ENCODE measurements around the gene LMX1B. TPM values are rescaled to one million over a fixed set of nuclear protein-coding genes. Genes with fewer than 3 reads are reported as not detected.

Gene LMX1B
- polyA plus RNA-seq, 1 donor: 0.80 TPM

DNA sequence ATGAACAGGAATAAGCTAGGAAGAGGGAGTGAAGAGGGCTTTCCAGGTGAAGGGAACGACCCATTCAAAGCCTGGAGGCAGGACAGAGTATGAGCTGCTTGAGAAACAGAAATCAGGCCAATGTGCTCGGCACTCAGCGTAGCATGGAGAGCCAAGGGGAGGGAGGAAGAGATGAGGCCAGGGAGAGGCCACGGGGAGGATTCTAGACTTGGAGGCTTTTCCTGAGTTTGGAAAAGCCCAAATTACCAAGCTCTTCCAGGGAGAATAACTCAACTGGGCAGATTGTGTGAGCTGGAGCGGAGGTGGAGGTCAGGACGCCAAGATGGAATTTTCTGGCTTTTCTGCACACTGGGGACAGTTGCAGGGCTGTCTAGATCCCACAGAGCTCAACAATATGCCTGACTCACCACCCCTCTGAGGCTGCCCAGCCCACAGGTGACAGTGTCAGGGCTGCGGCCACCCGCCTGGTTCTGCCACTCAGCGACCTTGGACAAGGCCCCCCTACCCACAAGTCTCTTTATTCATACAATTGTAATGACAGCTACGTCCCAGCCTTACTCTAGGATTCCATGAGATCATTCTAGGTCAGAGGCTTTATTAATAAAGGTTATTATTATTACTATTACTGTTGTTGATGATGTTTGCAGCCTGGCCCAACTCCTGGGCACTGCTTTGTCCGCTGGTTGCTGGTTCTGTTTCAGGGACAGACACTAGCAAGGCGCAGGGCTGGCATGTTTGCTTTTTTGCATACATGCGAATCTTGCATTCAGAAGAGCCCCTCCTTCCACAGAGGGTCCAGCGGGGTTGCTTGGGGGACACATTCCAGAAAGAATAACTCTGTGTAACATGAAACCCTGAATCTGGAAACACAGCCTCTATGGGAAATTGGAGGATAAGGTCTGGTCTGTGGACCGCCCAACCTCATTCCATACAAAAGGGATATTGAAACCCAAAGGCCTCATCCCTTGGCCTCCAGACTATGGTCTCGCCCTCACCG is 9.4 kb upstream of the LMX1B start:
- peak; percentile 52 for DNase-seq (ENCODE audit: low read depth)

DNA sequence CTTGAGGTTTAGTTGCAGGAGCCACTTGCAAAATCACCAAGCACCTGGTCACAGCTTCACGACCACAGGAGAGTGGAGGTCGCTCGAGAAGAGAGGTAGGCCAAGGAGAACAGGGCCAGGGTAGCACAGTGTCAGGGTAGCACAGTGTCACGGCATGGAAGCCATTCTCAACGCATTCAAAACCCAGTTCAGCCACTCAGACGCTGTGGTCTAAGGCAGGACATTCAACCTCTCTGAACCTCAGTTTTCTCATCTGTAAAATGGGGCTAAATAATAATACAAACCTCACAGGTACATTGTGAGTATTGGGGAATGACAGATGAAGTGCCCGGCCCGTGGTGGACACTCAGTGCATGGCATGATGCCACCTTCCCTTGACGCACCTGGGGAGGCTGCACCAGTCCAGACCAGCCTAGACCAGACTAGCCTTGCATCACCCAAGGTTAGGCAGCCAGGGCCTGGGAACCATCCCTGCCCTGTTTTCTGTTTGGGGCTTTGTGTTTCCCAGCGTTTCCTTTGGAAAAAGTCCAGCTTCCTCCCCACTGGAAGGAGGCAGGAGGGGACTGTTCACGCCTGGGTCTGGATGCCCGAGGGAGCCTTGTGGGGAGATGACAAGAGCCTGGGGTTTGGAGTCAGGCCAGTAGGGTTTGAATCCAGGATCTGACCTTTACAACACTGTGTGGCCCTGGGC is 7.8 kb upstream of the LMX1B start:
- no peak for DNase-seq (ENCODE audit: low read depth)

DNA sequence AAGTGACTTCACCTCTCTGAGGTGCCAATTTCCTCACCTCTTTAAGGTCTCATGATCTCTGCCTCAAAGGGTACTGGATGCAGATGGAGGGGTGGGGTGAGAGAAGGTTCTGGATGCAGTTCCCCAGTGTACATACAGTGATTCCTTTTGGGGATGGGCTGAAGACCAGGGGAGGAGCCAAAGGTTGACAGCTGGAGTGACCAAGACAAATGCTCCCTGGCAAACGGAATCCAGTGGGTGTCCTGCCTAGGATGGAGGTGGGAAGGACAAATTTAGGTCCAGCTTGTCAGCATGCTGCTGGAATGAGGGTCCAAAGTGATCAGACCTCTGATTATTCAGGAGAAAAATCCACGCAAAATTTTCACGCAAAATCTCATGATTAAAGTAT is 7.3 kb upstream of the LMX1B start:
- no peak for DNase-seq (ENCODE audit: low read depth)

DNA sequence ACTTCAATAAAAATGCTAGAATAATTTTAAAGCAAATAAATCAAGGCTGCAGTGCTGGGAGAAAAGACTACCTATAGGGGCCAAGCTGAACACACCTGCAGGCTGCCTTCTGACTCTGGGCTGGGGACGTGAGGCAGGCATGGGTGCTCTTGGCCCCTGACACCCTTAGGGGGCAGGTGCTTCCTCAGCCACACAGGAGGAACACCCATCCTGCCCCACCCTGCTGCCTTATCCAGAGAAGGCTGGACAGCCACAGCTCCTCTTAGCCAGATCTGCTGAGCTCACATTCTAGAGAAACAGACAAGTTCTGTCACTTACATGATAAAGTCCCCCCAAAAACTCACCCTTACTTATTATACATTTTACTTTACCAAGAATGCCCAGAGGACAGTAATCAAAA is 6.6 kb upstream of the LMX1B start:
- no peak for DNase-seq (ENCODE audit: low read depth)

DNA sequence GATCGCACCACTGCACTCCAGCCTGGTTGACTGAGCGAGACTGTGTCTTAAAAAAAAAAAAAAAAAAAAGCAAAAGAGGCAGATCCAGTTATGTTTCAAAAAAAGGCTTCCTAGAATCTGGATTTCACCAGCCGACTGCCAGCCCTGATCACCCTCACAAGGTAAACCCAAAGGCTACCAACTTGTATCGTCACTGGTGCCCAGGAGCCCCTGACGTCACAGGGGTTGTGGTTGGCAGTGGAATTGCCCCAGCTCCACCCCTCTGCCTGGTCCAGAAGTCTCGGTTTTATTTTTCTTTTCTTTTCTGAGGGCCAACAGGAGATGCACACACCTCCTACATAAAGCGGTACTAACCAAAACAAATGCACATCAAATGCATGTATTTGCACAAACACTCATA is 6.0 kb upstream of the LMX1B start:
- no peak for DNase-seq (ENCODE audit: low read depth)

DNA sequence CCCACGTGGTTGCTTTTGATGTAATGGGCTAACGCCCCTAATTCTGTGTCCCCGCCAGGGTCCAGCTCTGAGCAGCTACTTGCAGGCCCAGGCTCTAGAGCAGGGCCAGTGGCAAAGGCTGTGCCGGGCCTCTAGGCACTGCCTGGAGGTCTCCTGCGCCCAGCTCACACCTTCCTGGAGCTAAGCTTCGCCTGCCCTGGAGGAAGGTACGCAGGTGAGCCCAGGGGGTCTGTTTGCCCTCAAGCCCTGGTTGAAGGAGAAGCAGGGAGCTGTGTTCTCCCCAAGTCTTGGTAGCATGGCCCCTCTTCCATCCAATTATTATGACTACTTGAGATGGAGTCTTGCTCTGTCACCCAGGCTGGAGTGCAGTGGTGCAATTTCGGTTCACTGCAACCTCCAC is 5.2 kb upstream of the LMX1B start:
- no peak for DNase-seq (ENCODE audit: low read depth)

DNA sequence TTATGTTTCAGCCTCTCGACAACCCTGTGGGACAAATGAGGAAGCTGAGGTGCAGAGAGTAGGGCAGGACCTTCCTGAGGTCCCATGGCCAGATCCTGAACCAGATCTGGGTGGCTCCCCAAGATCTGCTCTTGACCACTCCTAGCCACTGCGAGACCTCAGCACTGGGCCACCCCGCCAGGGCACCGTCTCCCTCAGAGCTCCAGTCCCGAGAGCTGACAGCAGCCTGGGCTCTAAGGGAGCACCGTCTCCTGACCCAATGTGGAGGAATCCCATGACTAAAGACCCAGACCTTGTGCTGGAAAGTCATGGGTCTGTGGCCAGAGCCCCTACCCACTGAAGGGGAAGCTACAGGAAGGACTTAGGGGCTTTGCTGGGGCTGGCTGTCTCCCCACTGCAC is 4.5 kb upstream of the LMX1B start:
- no peak for DNase-seq (ENCODE audit: low read depth)

DNA sequence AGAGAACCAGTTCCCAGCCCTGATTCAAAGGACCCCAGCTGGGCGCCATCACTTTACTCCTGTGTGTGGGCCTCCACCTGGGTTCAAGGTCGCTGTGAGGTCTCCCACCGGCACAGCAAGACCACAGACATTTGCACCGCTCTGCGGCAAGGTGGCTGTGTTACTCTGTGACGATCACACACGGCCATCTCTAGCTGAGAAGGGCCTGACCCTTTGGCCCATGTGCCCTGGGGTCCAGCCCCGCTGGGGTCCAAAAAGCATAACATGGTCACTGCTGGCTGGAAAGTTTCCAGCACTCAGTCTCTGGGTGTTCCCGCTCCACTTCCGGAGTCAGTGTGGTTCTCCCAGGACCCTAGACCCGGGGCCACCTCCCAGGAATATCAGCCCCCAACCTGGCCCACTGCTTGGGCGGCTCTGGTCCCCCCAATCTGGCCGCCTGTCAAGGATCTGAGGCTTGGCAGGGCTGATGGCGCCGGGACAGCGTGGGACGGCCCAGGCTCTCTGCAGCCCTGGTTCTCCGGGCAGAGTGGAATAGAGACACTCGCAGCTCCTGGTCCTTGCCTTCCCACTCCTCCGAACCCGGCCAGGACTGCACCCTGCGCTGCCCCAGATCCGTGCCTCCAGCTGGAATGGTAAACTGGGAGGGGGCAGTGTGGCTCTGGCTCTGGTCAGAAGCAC is 3.9 kb upstream of the LMX1B start:
- no peak for DNase-seq (ENCODE audit: low read depth)

DNA sequence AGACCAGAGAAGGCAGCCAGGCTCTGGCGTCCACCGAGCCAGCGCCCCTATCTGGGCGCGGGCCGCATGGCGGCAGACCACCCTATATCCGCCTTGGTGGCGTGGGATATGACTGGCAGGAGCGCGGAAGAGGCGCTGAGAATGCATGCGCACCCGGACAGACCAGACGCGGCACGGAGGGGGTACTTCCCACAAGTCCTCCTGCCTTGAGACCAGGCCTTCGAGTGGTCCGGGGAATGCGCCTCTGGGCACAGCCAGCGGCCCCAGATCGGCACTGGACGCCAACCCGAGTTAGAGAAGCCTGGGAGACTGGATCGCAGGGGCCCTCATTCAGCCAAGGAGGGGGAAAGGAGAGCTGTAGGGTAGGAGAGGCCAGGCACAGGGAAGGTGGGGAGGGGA is 2.5 kb upstream of the LMX1B start:
- DNase-seq (ENCODE audit: low read depth): no peak

DNA sequence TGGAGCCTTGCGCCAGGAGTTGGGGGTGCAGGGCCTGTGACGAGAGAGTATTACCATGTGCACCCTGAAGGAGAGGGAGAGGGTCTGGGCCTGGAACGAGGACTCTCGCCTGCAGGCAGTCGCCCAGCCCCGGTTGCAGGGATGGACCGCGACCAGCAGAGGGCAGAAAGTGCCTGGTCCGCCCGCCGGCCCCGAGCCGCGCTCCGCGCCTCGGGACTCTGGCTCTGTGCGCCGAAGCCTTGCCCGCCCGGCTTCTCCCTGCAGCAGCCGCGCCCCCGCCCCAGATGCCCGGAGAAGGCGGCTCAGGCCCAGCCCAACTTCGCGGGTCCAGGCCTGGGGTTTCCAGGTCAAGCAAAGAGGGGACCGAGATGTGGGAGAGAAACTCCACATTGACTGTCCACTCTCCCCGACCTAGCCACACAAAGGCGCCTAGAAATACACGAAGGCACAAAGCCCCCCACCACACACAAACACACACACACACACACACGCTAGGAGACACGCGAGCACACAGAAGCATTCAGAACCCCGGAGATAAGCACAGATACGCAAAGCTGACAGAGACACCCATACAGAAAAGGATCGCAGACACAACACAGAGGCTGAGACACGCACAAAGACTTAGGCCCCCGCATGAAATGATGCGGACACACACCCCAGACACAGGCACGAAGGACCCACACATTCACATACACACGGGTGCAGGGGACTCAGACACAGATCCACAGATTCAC is 2.0 kb upstream of the LMX1B start:
- DNase-seq (ENCODE audit: low read depth): no peak

DNA sequence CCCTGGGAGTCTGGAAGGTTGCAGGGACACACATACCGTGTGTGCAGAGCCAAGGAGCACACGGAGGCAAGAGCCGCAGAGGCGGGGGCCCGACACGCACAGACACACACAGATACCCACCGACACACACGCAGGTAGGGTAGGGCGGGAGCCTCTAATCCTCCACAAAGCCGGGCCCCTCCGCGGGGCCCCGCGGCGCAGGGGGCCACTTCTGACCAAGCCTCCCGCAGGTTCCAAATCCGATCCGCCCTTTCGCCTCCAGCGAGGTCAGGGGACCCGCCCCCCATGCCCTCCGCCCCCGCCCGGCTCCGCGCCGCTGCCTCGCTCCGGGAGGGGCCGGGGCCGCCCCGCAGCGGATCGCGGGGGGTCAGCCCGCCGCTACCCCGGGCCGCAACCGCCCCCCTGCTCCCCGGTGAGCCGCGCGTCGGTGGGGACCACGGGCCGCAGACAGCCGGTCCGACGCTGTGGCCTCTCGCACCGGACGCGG is 1.4 kb upstream of the LMX1B start:
- DNase-seq (ENCODE audit: low read depth): no peak

DNA sequence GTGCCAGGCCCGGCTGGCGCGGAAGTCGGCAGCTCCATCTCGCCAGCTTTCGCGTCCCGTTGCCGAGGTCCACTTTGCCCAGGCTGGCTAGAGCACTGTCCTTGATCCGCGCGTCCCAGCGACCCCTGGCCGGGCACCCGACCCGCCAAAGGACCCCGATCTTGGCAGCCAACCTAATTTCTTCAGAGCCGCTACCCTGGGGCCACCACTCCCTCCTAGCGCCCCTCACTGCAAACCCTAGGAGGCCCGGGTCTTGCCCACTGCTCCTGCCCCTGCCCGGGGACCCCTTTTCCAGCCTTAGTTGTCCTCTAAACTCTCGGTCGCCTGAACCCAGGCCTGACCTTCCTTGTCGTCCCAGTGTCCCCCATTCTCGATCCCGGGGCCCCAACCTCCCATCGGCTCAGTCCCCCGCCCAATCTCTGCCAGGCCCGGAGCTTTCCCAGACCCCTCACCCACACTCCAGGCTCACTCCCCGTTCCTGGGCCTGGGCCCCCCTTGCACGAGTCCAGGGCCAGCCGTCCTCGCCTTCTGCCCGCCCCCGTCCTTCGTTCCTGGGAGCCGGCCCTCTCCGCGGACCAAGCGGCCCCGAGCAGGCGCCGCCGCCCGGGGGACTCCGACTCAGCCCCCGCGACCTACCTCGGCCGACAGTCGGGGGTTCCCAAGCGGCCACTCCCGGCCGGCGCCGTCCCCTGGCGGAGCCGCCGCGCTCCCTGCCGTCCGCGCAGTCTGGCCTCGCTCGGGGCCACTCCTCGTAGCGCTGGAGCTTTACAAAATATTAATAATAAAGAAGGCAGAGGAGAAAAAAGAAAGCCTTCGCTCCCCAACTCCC is 701 bp upstream of the LMX1B start:
- no peak for DNase-seq (ENCODE audit: low read depth)

DNA sequence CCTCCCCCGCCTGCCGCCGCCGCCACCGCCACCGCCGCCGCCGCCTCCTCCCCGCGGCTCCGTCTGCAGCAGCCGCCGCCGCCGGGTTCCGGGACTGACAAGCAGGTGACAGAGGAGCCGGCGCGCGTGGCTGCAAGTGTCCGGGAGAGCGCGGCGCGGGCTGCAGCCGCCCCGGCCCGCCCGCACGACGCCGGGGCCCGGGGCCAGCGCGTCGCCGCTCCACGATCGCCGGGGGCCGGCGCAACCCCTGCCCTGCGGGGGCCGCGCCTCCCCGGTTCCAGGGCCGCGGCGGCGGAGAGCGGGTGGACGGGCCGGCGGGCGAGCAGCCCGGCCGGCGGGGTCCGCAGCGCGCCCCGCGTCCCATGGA is 343 bp downstream of the LMX1B start:
- DNase-seq (ENCODE audit: low read depth): no peak

DNA sequence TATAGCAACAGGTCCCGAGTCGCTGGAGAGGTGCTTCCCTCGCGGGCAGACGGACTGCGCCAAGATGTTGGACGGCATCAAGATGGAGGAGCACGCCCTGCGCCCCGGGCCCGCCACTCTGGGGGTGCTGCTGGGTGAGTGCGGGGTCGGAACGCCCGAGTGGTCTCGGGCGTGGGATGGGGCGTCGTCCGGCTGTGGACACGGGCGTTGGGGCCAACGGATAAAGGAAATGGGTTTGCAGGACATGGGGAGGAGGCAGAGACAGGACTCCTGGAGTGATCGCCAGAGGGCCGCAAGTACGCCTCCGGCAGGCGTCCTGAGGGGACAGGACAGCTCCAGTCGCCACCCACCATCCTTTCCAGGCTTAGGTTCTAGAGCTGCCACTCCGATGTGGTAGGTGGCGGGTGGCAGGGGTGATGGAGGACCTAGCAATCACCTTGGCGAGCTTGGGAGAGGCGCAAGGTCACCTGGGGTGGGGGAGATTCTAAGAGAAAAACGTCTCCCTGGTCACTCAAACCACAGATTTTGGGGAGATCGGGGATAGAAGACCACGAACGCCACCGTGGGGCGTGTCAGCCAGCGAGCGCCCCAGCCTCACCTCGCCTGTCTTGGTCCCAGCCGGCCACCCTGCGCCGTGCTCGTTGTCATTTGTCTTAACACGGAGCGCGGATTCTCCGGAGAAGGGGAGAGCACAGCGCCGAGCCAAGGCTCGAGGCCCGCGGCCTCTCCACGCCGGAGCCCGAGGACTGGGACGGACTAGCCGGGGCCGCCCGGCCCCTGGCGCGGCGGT is 922 bp downstream of the LMX1B start:
- no peak for DNase-seq (ENCODE audit: low read depth)

DNA sequence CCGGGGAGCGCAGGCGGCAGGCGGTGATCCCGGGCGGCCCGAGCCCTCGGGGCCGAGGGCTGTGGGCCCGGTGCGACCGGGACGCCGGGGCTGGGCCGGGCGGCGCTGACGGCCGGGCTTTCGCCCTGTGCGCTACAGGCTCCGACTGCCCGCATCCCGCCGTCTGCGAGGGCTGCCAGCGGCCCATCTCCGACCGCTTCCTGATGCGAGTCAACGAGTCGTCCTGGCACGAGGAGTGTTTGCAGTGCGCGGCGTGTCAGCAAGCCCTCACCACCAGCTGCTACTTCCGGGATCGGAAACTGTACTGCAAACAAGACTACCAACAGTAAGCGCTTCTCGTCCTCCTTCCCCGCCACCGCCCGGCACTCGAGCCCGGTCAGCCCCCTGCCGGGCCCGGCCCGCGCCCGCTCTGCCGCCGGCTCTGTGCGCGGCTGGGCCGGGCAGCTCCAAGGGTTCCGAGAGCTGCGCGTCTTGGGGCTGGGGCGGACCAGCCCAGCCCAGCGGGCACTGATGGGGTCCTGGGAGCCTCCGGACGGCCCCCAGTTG is 1.6 kb downstream of the LMX1B start:
- no peak for DNase-seq (ENCODE audit: low read depth)

DNA sequence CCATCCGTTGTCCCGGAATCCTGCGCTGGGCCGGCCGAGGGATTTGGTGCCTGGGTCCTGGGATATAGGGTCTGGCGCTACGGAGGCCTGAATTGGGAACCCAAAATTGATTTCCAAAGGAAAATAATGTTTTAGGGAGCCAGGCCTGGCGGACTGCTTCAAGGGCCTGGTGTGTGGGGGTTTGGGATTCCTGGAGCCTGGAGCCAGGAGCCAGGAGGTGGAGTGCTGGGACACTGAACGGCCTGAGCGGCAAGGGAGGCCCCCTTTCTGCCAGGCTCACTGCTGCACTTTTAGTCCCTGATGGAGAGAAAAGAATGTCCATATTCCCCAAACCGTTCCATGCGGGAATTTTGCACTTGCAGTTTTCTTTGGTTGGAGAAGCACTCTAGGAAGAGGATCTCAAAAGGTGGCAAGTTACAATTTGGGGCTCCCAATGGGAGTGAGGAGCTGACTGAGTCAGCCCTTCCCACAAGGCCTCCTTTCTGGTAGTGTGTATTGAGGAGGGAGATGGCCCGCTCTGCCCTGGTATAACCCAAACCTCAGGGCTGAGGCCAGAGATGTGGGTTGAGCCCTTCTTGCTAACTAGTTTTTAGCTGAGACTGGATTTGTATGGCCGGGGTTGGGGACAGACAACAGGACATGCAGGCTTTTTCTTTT is 2.2 kb downstream of the LMX1B start:
- no peak for DNase-seq (ENCODE audit: low read depth)

DNA sequence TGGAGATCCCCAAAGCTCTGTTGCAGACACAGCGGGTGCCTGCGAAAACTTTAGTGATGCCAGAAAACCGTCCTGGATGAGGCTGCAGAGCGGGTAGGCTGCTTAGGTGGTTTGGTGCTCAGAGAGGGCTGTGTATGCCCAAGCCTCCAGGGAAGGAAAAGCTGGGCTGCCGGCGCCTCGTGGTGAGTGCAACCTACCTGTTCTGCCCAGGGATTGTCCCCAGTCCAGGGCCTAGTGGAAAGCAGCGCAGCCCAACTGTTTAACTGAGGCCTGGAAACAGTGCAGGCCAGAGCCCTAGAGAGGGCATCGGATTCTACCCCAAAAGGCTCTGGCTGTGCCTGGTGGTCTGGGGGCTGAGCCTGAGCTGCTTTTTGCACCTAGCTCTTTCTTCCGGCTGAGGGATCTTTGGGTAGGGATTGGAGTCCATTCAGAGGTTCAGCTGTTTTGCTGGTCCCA is 2.8 kb downstream of the LMX1B start:
- DNase-seq (ENCODE audit: low read depth): no peak

DNA sequence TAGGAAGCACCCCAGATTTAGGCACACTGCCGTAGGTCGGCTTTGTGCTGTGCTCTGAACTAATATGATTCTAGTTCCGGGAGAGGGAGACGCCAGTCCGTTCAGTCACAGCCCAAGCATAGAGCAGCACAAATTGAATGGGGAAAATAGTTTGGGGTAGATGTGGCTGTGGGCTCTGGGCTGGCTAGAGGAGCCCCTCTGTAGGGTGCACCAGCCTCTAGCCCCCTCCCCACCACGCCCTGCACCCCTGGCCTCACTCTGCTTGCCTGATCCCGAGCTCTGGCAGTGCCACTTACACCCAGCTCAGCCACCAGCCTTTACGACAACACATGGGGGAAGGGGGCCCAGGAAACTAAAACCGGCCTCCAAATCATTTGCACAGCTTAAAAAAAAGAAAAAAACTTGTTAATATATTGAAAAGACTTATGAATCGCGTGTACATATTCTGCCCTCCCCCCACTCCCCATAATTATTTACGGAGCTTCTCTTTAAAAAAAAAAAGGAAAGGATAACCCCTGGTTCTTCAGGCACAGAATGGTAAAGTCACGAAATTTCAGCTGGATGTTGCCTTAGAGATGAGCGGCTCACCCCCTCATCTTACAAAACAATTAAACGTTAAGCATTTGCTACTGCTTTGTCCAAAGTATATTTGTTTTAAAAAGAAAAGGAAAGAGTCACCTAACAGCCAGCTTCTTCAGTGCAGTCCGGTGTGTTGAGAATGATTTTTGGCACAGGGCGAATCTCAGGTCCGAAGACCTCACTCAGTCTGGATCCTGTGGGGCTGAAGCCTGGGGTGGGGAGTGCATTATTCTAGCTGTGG is 3.5 kb downstream of the LMX1B start:
- no peak for DNase-seq (ENCODE audit: low read depth)

All from forelimb muscle (tissue), 1 donor.